ENCODE measurements around the gene PPP1R1C. TPM values are rescaled to one million over a fixed set of nuclear protein-coding genes. Genes with fewer than 3 reads are reported as not detected.

The PPP1R1C gene
- total RNA-seq, 4 donors from 2014 or later, result 0.87 to 8.8 (median 4.1) TPM

DNA sequence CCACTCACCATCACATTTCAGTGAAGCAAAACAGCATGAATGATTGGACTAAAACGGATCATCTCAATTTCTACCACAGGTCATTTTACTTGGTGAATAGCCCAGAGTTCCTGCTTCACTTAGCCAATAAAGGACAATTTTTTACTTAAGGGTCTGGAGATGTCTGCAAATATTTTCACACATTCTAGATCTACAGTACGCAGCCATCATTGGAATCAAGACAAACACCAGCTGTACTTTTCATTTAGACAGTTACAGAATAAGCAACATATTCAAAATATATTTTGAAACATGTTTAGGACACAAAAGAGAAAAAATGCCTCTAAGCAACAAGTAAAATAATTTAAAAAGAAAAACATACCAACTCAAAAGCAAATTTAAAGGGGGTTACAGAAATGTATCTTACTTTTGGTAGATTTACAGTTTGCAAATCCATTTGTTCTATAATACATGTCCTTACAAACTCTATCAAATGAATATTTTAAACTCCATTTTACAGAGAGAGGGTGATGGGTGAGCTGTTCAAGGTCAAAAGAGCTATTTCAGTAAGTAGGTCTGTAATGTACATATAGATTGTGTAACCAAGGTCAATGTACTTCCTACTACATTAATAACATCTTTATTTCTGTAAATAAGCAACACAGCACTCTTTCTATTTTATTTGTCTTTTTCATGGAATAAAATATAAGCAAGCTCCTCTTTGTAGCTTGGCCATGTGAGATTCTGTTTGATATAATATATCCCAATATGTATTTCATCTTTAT, 13.4 kb downstream of the PPP1R1C start:
- no peaks in the 10 kb centered on the region for H3K9me3 ChIP-seq
- 67 to 80% methylated on average over 2 of the region's 2 CpGs for WGBS, 2 donors
- TF ChIP-seq, protein P1, sequence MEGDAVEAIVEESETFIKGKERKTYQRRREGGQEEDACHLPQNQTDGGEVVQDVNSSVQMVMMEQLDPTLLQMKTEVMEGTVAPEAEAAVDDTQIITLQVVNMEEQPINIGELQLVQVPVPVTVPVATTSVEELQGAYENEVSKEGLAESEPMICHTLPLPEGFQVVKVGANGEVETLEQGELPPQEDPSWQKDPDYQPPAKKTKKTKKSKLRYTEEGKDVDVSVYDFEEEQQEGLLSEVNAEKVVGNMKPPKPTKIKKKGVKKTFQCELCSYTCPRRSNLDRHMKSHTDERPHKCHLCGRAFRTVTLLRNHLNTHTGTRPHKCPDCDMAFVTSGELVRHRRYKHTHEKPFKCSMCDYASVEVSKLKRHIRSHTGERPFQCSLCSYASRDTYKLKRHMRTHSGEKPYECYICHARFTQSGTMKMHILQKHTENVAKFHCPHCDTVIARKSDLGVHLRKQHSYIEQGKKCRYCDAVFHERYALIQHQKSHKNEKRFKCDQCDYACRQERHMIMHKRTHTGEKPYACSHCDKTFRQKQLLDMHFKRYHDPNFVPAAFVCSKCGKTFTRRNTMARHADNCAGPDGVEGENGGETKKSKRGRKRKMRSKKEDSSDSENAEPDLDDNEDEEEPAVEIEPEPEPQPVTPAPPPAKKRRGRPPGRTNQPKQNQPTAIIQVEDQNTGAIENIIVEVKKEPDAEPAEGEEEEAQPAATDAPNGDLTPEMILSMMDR (IDR thresholded peaks at IDR 0.05), result no peak
- TF ChIP-seq EP300 (IDR thresholded peaks at IDR 0.05), result no peak
- TF ChIP-seq POLR2A (IDR thresholded peaks at IDR 0.05), result no peak
- H3K27me3 ChIP-seq, result no peaks in the 10 kb centered on the region
- H3K4me1 ChIP-seq, result no peaks in the 10 kb centered on the region
- no peak overlapping the region for H3K4me3 ChIP-seq
- H3K27ac ChIP-seq, result no peak overlapping the region
- H3K36me3 ChIP-seq, result no peaks in the 10 kb centered on the region
- DNase-seq (ENCODE audit: low spot score in 2 of 2), result no peak

DNA sequence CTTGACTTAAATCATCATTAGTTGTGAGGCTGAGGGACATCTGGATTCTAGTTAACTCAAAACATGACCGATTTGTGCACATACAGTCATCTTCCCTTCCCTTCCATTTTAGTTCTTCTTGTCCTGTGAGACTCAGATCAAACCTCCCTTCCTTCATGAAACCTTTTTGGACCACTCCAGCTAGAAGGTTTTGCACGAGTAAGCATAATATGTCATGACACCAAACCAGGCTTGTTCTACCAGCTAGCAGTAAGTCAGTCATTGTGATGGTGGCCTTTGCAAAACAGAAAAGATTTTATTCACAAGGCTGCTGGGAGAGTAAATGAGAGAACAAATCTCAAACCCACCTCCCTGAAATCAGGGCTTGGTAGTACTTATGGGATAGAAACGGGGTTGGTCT, 14.3 kb downstream of the PPP1R1C start:
- Histone ChIP-seq H3K27me3 (no peaks in the 10 kb centered on the region), H3K27ac (no peak overlapping the region), H3K9me3 (no peaks in the 10 kb centered on the region), H3K36me3 (no peaks in the 10 kb centered on the region), H3K4me1 (no peaks in the 10 kb centered on the region), H3K4me3 (no peak overlapping the region)
- DNase-seq (ENCODE audit: low spot score in 2 of 2), result no peak
- WGBS, 2 donors, result 86 to 91% methylated on average over 3 of the region's 3 CpGs
- TF ChIP-seq POLR2A (IDR thresholded peaks at IDR 0.05), result no peak
- TF ChIP-seq, protein P1 (IDR thresholded peaks at IDR 0.05), result no peak

DNA sequence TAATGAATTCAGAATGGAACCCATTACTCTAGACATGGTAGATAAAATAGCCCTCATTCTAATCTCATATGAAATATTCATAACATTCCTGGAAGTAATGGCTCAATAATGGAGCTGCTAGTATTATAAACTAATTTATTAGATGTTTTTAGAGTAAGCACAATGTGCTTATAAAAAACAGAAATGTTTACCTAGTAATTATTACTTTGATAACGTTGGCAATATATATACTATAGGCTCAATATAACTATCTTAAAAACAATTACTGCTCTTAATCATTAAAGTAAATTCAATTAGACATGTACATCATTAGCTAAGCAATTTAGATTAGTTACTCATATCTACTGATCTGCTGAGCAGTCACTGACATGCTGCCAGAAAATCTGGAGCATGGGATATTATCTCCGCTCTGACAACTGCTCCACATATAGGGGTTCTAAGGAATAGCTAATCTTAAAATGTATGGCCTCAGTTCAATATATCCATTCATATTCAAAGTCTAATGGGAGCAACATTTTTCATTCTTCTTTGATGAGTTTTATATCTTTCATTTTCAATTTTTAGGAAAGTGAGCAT, 19.4 kb downstream of the PPP1R1C start:
- WGBS, 2 donors, result 85 to 91% methylated on average over 2 of the region's 2 CpGs
- no peak overlapping the region for H3K27ac ChIP-seq

DNA sequence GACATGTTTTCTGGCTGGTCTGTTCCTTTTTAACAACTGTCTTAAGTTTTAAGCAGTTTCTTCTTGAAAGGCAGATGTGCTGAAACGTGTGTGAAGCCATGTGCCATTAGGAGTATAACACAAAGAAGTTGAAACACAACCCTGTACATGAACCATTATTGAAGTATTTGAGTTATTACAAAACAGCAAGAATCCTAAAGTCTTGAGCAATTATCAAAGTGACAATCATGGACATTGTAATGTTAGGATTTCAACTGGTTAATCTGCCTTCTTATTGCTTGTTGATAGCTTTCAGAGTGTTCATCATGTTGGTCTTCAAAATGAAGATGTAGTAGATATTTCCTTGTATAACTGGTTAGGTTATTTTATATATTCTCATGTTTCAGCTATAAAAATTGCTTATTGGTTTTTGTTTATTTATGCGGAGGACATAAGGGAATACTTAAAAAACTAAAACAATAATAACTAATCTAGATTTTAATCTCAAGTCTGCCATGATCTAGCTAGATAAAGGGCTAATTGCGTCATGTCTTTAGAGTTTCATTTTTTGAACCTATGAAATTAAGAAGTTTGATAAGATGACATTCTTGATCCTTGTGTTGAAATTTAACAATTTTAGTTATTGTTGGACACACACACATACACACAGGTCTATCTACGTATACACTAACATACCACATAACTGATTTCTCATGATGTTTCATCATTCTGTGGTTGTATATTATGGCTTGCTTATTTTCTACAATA, 21.1 kb downstream of the PPP1R1C start:
- no peak for DNase-seq (ENCODE audit: low spot score in 2 of 2)
- Histone ChIP-seq H3K27me3 (no peaks in the 10 kb centered on the region), H3K9me3 (peaks cover 0 to 18% (median under 1%) of the 10 kb centered on the region in 4 donors), H3K27ac (no peak overlapping the region), H3K36me3 (no peaks in the 10 kb centered on the region), H3K4me3 (no peak overlapping the region), H3K4me1 (no peaks in the 10 kb centered on the region)
- WGBS, 2 donors, result 92 to 96% methylated on average over 4 of the region's 4 CpGs
- TF ChIP-seq POLR2A (IDR thresholded peaks at IDR 0.05), result no peak
- TF ChIP-seq EP300 (IDR thresholded peaks at IDR 0.05), result no peak
- TF ChIP-seq, protein P1 (IDR thresholded peaks at IDR 0.05), result no peak

More for the DNA sequence above, 19.4 kb downstream of the PPP1R1C start:
- no peaks in the 10 kb centered on the region for H3K36me3 ChIP-seq
- TF ChIP-seq EP300 (IDR thresholded peaks at IDR 0.05), result no peak
- TF ChIP-seq POLR2A (IDR thresholded peaks at IDR 0.05), result no peak
- TF ChIP-seq, protein P1 (IDR thresholded peaks at IDR 0.05), result no peak
- H3K4me3 ChIP-seq, result no peak overlapping the region
- H3K27me3 ChIP-seq, result no peaks in the 10 kb centered on the region
- H3K4me1 ChIP-seq, result no peaks in the 10 kb centered on the region
- H3K9me3 ChIP-seq, result peaks cover 0 to 6% (median 0%) of the 10 kb centered on the region in 4 donors
- no peak for DNase-seq (ENCODE audit: low spot score in 2 of 2)

DNA sequence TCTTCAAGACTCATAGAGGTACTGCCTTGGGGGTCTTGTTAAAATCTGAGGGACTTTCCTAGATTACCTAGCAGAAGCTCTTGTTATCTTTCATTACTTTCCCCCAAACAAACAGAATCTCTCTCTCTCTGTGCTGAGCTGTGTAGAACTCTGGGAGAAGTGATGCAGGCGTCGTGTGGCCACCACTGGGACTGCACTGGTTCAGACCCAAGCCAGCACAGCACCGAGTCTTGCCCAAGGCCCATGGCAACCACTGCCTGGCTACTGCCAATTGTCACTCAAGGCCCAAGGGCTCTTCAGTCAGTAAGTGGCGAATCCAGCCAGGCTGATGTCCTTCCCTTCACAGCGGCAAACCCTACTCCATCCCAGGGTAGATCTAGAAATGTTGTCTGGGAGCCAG, 28.6 kb downstream of the PPP1R1C start:
- 94 to 97% methylated on average over 5 of the region's 5 CpGs for WGBS, 2 donors
- H3K36me3 ChIP-seq, result no peaks in the 10 kb centered on the region
- peaks cover 0 to 46% (median 6%) of the 10 kb centered on the region in 4 donors for H3K9me3 ChIP-seq
- H3K4me1 ChIP-seq, result peaks cover 0 to 2% (median 0%) of the 10 kb centered on the region in 4 donors
- H3K4me3 ChIP-seq, result no peak overlapping the region
- H3K27me3 ChIP-seq, result no peaks in the 10 kb centered on the region
- no peak overlapping the region for H3K27ac ChIP-seq
- no peak for DNase-seq (ENCODE audit: low spot score in 2 of 2)
- TF ChIP-seq, protein P1 (IDR thresholded peaks at IDR 0.05), result no peak
- no peak for TF ChIP-seq POLR2A (IDR thresholded peaks at IDR 0.05)
- no peak for TF ChIP-seq EP300 (IDR thresholded peaks at IDR 0.05)
